GM19468 (cell line): ENCODE measurements around the gene PRAMEF7.
"Not testable (repeated sequence)": the region's sequence is repeated elsewhere in the genome, so short reads cannot be mapped to it uniquely, and the experiment has no call there.

Source experiments
- ATAC-seq: cut with Tn5 transposase; IDR thresholded peaks from one replicate; pipeline ENCODE4 v1.9.1; 2021; ENCODE audit warnings: mild to moderate bottlenecking, moderate library complexity, moderate number of reproducible peaks; ENCODE audit not compliant: unreplicated experiment; ENCODE audit errors: extremely low read depth

PRAMEF7 gene

GRCh38 chr1:12916310-12916709 lies at the start of gene PRAMEF7:
Gene PRAMEF7, plus strand, starts transcription at chr1:12916610. Its CDS starts 1,083 bp downstream, at chr1:12917693.
- ATAC-seq, result not testable (repeated sequence)

- not testable (repeated sequence) for ATAC-seq
Measured at GRCh38 chr1:12878453-12878852, 38.0 kb upstream of the PRAMEF7 start.

GRCh38 chr1:12886101-12886500 lies 30.3 kb upstream of the PRAMEF7 start, which contains the start of gene PRAMEF4:
Gene PRAMEF4, minus strand, starts transcription at chr1:12886201. Its CDS starts 2,807 bp downstream, at chr1:12883394.
- ATAC-seq, result not testable (repeated sequence)

GRCh38 chr1:12898170-12898569 lies 18.2 kb upstream of the PRAMEF7 start, which contains the start of gene PRAMEF10:
Gene PRAMEF10, minus strand, starts transcription at chr1:12898270. Its CDS starts 2,423 bp downstream, at chr1:12895847.
- not testable (repeated sequence) for ATAC-seq

DNA sequence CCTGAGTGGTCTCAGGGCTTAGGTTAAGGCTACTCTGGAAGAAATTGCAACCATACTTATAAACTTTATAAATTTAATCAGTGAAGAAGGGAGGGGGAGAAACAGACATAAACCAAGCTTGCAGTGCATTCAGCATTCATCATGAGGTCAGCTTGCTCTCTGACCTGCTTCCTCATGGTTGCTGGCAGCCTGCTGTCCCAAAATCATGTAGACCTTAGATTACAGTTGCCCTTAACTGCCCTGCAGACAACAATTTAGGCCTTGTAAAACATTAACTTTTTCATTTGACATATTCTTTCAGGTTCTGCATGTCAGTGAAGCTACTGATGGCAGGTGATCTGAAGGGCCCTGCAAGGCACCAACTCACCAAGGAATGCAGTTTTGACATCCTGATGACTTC lies 17.2 kb upstream of the PRAMEF7 start:
- ATAC-seq, result not testable (repeated sequence)

DNA sequence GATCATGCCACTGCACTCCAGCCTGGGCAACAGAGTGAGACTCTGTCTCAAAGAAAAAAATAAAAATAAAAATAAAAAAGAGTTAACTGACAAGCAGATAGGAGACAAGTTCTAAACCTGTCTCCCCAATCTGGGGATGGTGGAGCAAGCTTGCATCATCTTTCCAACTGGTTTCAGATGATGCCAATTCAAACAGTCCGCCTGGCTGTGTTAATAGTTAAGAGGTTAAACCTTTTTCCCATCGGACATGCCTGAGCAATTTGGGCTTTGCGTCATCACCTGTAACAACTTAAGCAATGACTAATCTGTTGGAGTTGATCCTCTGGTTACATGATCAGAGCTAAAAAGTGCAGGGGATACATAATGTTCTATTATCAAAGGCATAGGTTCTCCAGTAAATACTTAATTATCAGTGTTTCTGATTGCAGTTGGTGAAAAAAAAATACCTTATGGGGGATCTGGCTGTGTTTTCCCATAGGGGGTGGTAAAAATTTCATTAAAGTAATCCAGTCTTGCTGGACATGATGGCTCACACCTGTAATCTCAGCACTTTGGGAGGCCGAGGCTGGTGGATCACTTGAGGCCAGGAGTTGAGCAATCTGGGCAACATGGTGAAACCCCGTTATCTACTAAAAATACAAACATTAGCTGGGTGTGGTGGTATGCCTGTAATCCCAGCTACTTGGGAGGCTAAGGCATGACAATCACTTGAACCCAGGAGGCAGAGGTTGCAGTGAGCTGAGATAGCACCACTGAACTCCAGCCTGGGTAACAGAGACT lies 12.4 kb upstream of the PRAMEF7 start:
- ATAC-seq, result not testable (repeated sequence)

DNA sequence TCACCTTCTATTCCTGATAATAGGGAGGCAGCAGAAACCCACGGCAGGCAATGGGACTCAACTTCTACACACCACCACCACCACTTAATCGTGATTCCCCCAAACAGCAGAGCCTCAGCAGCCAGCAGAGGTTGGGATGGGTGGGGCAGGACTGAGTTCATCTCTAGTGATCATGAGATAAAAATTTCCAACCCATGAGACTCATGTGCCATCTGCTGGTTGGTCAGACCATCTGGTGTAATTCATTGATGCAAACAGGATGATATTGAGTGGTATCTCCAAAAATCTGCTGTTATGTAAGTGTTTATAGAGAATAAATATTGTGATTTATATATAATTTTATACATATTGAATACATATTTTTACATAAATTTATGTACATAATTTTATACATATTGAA lies 5.3 kb downstream of the PRAMEF7 start:
- ATAC-seq, result not testable (repeated sequence)

GRCh38 chr1:12924368-12924767 lies 8.0 kb downstream of the PRAMEF7 start:
- not testable (repeated sequence) for ATAC-seq

DNA sequence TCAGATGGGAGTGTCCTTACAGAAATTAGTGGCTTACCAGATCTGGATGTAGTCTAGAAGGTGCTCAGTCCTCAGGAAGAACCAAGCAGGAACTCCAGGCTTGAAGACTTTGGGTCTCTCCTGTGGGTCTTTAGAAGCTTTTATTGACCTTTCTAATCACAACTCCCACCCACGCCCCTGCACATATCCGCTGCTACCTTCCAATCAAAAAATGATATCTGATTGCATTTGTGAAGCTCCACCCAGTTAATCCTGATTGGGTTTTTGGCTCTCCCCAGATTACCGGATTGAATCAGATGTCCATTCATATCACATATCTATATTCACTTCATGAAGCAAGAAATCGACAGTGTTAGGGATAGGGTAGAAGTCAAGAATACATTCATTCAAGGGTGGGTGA lies 31.1 kb downstream of the PRAMEF7 start, which contains the start of gene PRAMEF6:
PRAMEF6 (minus strand) TSS at position 101 of the 400 bp plus-strand sequence. CDS start 5,062 bp downstream, outside the sequence.
- ATAC-seq, result not testable (repeated sequence)
